Right ventricle myocardium inferior (tissue), 1 donor: ENCODE results near the gene PTH1R. TPM values are rescaled to one million over a fixed set of nuclear protein-coding genes. Genes with fewer than 3 reads are reported as not detected.

ENCODE experiments used
- ATAC-seq: fragments of 200-7000 bp; cut with Tn5 transposase; one replicate; pipeline ENCODE4 v1.9.1; 2020; ENCODE audit warnings: mild to moderate bottlenecking, moderate library complexity
- DNase-seq: peaks from one replicate; pipeline ENCODE4 v3.0.0; 2021; ENCODE audit errors: missing footprints
- intact Hi-C: fragments of 100-400 bp; cut with DNase I; formaldehyde crosslinking; loops from one replicate; pipeline ENCODE4 v1.11.0; 2022
- total RNA-seq: library from RNA; stranded (reverse); fragmentation: NEBNext Ultra II Directional; extraction: Animal tissue kit (Norgen Biotek cat#: 25700); gene quantifications from one replicate; pipeline ENCODE4 v1.2.1, GENCODE V29; 2021
- donor health status: DM: no; HTN: yes; CAD: no; lungs with severe emphysema.

The PTH1R gene
- total RNA-seq, 1 donor from 2014 or later = 12.7 TPM

DNA sequence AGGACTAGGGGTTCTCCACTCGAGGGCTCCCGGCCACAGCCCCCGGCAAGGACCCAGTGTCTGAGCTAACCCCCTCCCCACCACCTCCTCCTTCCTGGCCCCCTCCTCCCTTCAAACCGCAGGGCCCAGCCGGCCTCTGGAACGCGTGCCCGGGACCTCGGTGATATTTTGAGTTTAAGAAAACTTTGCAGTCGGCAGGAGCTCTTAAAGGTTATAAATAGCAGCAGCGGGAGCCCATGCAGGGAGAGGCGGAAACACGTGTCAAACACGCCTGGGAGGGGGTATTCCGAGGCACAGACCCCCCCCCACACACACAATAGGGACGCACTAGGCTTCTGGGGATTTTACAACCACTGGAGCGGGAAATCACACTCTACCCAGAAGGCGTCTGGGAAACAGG lies 3.1 kb upstream of the PTH1R start:
- peak; percentile 15 for ATAC-seq
- intact Hi-C loops = loop anchor here (5.0 kb wide), 2 partner anchors 133 to 898 kb away; no protein-coding TSS in a partner anchor
- DNase-seq = no peak

DNA sequence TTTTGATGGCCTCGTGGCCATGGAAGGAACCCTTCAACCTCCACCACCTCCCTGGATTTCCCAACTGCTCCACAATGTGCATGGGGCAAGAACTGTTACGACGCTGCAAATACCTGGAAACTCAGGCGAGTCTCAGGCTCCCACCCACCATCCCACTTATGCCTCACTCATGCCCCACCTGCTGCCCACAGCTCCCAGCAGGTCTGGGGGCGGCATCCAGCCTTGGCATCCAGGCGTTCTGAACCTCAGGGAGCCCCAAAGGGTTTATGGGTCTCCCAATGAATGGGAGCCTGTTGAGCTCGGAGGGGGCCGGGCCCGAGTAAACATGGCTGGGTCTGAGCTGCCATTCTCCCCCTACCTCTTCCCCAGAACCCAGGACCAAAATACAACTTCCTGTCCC lies 2.0 kb upstream of the PTH1R start:
- intact Hi-C loops = no loop called here
- ATAC-seq (no peak), DNase-seq (no peak)

DNA sequence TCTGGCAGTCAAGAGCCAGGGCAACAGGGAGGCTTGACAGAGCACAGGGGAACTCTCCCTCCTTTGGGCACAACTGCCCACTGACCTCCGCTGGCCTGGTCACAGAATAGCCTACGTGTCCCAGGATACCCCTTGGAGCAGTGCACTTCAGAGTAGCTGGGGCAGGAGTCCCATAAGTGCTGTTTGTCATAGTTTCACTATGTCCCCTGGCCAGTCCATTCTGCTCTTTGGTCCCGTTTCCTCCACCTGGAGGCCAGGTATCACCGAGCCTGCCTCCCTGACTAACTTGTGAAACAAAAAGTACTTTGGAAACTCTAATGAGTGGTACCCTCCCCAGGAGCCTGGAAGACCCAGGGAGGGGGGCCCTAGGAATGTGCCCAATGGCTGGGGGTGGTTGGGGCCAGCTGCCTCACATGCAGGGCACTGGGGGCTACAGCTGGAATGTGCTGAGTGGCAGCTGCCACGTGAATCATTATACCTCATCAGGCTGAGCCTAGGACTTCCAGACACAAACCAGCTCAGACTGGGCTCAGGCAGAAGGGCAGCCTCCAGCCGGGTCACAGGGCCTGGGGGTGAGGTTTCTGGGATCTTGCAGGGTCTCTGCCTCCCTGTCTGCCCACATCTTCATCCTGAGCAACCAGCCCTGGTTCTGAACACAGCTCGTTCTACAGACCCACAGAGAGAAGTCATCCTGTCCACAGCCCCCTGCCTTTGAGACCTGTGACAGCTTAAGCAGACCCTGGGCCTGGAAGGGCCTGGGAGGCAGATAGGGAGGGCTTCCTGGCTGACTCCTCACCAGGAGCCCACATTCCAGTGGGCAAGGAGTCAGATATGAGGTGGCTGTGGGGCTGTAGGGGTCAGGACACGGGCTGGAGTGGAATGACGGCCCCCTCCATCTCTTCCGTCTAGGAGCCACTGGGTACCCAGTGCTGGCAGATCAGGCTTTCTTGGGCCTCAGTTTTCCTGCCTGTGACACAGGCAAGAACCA lies 914 bp upstream of the PTH1R start:
- DNase-seq (no peak), ATAC-seq (no peak)
- intact Hi-C loops = no loop called here

DNA sequence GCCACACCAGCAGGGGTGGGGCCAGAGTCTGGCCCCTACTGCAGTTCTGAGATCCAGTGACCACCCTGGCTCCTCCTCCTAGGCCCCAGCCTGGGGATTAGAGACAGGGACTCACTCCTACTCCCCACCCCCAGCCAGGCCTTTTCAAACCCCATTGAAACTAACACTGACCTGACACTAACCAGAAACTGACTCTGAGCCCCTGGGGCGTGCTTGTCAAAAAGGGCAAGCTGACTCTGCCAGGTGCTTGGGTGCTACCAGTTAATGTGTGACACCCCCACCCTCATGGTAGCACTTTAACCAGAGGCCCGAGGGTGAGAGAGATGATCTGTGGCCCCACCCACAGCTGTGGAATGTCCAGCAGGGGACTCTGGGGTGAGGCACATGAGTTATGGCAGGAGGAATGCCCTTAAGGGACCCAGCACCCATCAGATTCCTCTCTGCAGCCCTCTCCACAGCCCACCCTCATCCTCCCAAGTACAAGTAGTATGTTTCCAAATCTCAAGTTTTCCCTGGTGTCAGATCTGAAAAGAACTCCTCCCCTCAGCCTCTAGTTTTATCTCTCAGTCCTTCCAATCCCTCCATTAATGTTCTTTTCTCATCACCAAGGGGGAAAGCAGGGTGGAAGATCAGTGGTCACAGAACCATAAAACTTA lies 1.4 kb downstream of the PTH1R start:
- no peak for DNase-seq
- no peak for ATAC-seq
- intact Hi-C loops = no loop called here

GRCh38 chr3:46880884-46881595 lies 3.5 kb downstream of the PTH1R start:
- DNase-seq = no peak
- ATAC-seq = no peak
- intact Hi-C loops = no loop called here

DNA sequence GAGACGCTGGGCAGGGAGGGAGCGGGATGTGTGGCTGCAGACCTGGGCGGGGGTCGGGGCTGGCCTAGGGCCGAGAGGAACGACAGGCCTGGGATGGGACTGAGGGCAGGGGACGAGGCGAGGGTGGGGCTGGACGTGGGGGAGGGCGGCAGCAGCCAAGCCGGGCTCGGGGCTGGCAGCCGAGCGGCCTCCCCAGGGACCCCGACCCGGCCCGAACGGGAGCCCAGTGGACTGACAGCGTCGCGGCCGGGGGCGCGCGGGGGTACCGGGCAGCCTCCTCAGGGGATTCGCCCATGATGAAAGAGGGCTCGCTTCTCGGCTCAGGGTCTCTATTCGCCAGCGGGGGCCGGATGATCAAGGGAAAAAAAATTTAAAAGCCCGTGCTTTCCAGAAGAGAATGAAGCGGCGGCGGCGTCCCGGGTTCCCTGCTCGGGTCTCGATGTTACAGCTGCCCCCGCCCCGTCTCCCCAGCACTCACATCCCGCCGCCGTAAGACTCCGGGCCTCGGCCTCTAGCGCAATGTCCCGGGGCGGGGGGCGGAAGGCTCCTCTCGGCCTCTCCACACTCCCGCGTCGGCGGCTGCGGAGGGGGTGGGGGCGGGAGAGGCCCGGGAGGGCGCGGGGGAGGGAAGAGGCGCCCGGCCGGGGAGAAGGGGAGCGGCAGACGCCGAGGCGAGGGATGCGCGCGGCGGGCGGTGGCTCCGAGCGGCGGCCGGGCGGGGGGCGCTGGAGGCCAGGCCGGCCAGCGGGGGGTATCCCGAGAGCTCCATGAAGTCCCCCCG lies 4.3 kb downstream of the PTH1R start:
- ATAC-seq (peak; percentile 57), DNase-seq (no peak)
- intact Hi-C loops = no loop called here

GRCh38 chr3:46882377-46883053 lies 5.0 kb downstream of the PTH1R start:
- intact Hi-C loops = no loop called here
- ATAC-seq = peak; percentile 35
- no peak for DNase-seq

GRCh38 chr3:46883054-46883829 lies 5.7 kb downstream of the PTH1R start:
- DNase-seq = no peak
- intact Hi-C loops = no loop called here
- peak; percentile 43 for ATAC-seq

GRCh38 chr3:46883830-46884185 lies 6.3 kb downstream of the PTH1R start:
- DNase-seq (no peak), ATAC-seq (no peak)
- intact Hi-C loops = no loop called here

DNA sequence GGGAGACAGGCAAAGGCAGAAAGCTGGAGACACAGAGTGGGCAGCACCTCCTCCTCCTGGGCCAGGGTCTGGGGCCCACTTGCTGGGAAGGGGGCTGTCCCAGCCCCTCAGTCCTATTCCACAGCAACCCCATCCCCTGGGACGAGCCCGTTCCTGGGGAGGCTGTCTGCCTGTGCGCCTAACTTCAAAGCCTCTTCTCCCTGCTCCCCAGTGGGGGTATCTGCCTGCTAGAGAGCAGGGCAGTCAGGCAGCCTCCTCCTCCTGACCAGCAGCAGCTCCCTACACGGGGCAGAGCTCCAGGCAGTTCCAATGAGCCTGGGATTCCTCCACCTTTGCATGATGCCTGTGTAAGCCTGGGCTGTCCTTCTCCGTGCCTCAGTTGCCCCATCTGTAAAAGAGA lies 6.9 kb downstream of the PTH1R start:
- no peak for DNase-seq

DNA sequence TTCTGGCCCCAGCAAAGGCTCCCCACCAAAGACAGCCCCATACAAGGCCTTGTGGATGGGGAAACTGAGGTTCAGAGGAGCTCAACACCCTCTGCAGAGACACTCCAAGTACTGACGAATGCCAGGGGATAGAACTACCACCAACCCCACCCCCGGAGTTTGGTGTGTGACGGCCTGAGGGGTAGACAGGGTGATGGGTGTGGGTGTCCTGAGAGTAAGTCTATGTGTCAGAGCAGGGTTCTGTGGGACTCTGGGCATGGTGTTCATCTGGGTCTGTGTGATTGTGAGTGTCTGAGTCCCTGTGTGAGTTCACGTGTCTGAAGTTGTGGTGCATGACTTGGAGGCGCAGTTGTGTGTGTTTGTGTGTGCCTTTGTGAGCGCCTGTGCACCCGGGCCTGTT lies 7.4 kb downstream of the PTH1R start:
- DNase-seq (no peak), ATAC-seq (no peak)
- intact Hi-C loops = no loop called here

More for the DNA sequence above, 6.9 kb downstream of the PTH1R start:
- ATAC-seq = no peak
- intact Hi-C loops = no loop called here

DNA sequence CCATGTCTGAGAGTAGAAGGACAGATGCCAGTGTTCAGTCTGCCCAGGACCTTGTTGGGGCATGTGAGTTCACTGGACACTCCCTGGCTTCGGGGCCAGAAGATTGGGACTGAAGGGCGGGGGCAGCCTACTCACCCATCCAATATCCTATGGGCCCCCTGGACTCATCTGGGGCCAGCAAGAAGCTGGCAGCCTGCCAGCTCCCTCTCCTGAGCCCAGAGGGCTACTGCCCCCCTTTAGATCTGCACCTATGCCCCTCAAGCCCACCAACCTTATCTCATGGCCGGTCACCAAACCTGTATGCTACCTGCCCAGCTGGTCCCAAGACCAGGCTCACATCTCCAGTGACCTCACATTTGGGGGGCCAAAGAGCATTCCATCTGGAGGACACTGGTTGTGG lies 8.1 kb downstream of the PTH1R start:
- no peak for DNase-seq
- ATAC-seq = no peak
- intact Hi-C loops = no loop called here

DNA sequence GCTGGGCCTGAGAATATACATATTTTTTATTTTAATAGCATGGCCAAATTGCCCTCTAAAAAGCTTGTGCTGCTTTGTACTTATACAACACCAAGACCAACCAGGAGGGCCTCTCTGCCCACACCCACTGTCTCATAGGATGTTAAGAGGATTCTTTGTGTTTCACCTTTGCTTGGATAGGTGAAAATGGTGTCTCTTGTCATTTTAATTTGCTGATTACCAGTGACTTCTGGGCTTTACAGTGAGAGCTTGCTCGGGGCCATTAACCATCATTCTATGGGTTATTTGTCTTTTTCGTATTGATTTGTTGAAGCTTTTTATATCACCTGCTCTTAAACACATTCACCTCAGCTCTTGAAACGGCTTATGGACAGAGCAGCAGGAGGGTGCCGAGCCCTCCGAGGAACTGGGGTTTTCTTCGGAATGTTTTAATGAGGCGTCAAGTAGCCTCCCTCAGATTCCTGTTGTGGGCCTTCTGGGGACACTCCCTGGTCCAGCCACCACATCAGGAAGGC lies 10.5 kb downstream of the PTH1R start:
- intact Hi-C loops = no loop called here
- DNase-seq = no peak
- ATAC-seq = no peak

DNA sequence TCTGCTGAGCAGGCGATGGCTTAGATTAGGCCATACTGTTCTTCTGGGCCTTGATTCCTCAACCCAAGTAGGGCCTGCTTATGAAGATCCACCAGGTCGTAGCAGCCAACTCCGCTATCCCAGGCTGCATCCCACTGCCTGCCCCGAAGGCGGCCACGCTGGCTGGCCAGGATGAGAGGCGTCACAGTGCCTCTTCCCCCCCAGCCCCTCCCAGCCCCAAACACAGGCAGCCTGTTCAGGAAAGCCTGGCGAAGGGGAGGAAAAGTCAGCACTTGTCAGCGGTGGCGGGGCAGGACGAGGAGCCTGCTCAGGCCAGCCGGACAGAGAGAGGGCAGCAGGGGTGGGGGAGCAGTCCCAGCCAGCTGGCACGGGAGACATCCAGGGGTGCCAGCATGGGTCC lies 11.2 kb downstream of the PTH1R start:
- ATAC-seq = no peak
- intact Hi-C loops = no loop called here
- no peak for DNase-seq

- no peak for ATAC-seq
- DNase-seq = no peak
- intact Hi-C loops = no loop called here
Observed at GRCh38 chr3:46889381-46890110, 12.0 kb downstream of the PTH1R start.

- DNase-seq (no peak), ATAC-seq (no peak)
- intact Hi-C loops = no loop called here
Observed at GRCh38 chr3:46890132-46890531, 12.6 kb downstream of the PTH1R start.

DNA sequence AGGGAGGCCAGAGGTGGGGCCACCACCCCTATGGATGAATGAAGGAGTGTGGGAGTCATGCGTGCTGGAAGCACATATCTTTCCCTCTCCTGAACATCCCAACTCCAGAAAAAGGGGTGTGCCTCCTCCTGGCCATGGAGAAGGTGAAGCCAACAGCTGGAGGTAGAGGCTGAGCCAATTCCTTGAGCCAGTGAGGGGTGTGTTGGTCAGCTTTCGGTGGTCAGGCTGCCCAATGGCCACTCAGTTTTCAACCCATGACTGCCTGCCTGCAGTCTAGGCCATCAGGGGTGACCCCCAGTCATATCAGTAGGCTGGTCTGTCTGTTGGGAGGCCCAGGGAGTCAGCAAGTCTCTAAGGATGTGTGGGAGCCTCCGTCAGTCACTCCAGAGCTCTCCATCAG lies 13.6 kb downstream of the PTH1R start:
- DNase-seq (no peak), ATAC-seq (no peak)
- intact Hi-C loops = no loop called here
